ENCODE results near the gene MMP24OS. TPM values are rescaled to one million over a fixed set of nuclear protein-coding genes. Genes with fewer than 3 reads are reported as not detected.
A peak's percentile ranks its signal among the peaks of the same experiment; 100 is the strongest.

Gene MMP24OS
- total and polyA plus RNA-seq, 8 donors, result 31.9 to 109 (median 42.1) TPM

DNA sequence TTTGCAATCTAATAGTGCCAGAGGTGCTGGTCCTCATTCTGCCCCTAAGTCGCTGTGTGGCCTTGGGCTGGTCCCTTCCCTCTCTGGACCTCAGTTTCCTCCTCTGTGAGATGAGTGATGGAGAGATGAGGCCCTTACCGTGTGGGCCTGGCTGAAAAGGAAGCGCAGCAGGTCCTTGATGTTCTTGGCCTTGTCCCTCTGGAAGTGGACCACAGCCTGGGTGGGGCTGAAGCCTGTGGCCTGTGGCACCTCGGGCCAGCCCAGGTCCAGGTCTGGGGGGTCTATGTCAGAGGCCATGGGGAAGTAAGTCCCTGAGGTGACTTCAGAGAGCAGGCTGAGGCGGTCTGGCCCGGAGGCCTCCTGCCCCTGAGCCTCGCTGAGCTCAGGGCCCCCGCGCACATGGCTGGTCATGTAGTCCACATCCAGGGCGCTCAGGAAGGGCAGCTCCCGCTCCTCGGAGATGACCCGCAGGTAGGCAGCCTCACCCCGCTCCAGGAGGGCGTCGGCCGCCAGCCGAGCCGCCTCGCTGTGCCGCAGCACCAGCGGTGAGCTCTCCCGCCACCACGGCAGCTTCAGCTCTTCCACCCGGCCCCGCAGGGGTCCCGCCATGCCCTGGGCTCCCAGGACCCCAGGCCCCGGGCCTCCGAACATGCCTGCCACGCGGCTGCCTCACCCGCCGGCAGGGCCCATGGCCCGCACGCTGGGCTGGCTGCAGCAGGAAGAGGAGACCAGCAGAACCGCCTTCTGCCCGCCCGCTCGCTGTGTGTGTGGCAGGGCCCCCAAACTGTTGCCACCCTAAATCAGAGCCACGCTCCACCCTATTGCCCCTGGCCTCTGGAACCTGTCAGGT, 14.0 kb upstream of the MMP24OS start, which contains the start of gene FAM83C:
Gene FAM83C (minus strand): TSS at position 772 of the 850 bp plus-strand sequence. CDS start 121 bp downstream, at position 651.
- H3K27me3 ChIP-seq, result peaks cover 0 to 52% of the 10 kb centered on the region in 2 donors
- ATAC-seq (no peak), DNase-seq (peak in 1 of 4 donors; percentile 74)
- TF ChIP-seq, protein P1, sequence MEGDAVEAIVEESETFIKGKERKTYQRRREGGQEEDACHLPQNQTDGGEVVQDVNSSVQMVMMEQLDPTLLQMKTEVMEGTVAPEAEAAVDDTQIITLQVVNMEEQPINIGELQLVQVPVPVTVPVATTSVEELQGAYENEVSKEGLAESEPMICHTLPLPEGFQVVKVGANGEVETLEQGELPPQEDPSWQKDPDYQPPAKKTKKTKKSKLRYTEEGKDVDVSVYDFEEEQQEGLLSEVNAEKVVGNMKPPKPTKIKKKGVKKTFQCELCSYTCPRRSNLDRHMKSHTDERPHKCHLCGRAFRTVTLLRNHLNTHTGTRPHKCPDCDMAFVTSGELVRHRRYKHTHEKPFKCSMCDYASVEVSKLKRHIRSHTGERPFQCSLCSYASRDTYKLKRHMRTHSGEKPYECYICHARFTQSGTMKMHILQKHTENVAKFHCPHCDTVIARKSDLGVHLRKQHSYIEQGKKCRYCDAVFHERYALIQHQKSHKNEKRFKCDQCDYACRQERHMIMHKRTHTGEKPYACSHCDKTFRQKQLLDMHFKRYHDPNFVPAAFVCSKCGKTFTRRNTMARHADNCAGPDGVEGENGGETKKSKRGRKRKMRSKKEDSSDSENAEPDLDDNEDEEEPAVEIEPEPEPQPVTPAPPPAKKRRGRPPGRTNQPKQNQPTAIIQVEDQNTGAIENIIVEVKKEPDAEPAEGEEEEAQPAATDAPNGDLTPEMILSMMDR (IDR thresholded peaks at IDR 0.05), result no peak
- no peaks in the 10 kb centered on the region for H3K36me3 ChIP-seq
- H3K4me1 ChIP-seq, result no peaks in the 10 kb centered on the region
- H3K9me3 ChIP-seq, result no peaks in the 10 kb centered on the region
- no peak within 1 kb of the TSS for H3K27ac ChIP-seq
- no peak within 1 kb of the TSS for H3K4me3 ChIP-seq
- intact Hi-C loops (cut with DNase I), result no loop called here

DNA sequence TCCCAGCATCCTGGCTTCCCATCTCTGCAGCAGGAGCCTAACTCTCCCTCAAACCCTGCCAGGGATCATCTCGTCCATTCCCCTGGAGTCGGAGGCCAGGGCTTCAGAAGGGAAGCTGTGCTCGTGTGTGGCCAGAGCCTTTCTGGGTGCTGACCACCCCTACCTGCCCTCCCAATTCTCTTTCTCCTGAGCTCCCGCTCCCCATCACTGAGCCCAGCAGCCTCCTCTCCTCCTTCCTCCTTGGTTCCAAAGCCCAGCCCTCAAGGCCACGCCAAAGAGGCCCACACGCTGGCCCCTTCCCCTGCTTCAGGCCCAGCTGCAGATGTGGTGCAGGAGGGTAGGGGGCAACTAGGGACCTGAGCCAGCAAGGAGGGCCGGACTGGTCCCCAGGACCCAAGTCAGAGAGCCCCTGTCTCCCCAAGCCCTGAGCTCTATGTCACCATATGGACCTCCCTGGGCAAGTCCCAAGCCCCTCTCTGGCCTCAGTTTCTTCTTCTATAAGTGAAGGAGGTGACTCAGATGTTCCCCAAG, 13.0 kb upstream of the MMP24OS start:
- Histone ChIP-seq H3K27ac (no peak overlapping the region), H3K36me3 (no peaks in the 10 kb centered on the region), H3K27me3 (peaks cover 0 to 45% of the 10 kb centered on the region in 2 donors), H3K4me1 (no peaks in the 10 kb centered on the region), H3K4me3 (no peak overlapping the region), H3K9me3 (no peaks in the 10 kb centered on the region)
- TF ChIP-seq, protein P1 (IDR thresholded peaks at IDR 0.05), result no peak
- no peak for ATAC-seq
- DNase-seq, result peak in 1 of 4 donors; percentile 54
- intact Hi-C loops (cut with DNase I), result no loop called here

DNA sequence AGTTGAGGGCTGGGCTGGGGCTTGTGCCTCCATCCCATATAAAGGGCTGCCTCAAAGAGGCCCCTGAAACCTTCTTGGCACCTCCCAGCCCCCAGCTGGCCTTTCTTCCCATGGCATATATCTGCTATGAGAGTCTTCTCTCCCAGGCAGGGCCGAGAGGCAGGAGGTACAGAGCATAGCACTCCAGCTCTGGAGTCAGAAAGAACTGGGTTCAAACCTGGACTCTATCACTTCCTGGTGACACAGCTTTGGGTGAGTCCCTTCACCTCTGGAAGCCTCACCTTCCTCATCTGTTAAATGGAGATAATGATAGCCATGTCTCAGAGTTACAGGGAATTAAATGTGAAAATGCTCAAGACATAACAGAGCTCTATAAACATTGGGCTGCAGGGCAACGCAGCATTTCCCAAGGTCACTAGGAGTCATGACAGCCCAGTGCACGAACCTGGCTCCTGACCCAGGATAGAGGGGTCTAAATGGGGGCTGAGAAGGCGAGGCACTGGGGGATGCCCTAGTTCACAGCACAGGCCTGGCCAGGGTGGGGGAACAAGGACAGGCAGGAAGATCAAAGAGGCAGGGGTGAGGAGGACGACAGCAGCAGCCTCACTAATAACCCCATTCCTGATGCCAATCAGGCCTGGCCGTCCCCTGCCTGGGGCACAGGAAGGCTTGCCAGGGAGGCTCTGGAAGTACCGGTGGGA, 12.4 kb upstream of the MMP24OS start:
- H3K9me3 ChIP-seq, result no peaks in the 10 kb centered on the region
- TF ChIP-seq, protein P1 (IDR thresholded peaks at IDR 0.05), result no peak

DNA sequence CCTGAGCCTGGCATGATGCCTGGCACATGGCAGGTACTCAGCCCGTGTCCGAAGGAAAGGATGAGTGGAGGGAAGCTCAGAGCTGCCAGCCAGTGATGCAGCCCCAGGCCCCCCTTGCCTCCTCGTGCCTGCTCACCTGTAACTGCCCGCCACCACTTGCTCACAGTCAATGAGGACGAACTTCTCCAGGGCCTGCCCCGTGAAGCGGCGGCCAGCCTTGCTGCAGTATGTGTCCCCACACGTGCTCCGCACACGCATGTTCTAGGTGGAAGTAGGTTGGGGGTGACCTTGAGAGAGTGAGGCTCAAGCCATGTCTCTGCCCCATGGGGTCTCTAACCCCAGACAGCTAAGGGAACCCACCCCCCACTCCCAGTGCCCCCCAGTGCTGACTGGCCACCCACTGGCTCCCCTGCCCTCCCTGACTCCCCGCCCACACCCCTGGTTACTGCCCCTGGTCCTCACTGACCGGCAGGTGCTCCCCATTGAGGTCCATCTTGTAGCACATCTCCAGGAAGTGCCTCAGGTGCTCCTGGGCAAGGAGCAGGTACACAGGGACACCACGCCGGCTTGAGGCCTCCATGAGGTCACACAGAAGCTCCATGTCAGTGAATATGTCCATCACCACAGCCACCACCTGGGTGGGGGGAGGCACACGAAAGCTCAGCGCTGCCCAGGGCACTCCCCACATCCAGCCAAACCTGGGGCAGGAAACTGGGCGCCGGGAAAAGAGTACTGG, 10.6 kb upstream of the MMP24OS start:
- H3K4me1 ChIP-seq, result peaks cover 4 to 11% of the 10 kb centered on the region in 2 donors
- DNase-seq, result peak in 1 of 4 donors; percentile 75
- no peak overlapping the region for H3K27ac ChIP-seq
- no peak overlapping the region for H3K4me3 ChIP-seq
- H3K36me3 ChIP-seq, result no peaks in the 10 kb centered on the region
- TF ChIP-seq, protein P1 (IDR thresholded peaks at IDR 0.05), result no peak
- intact Hi-C loops (cut with DNase I), result no loop called here
- ATAC-seq, result no peak
- H3K9me3 ChIP-seq, result no peaks in the 10 kb centered on the region
- peaks cover 0 to 21% of the 10 kb centered on the region in 2 donors for H3K27me3 ChIP-seq

More for the DNA sequence above, 12.4 kb upstream of the MMP24OS start:
- Histone ChIP-seq H3K36me3 (no peaks in the 10 kb centered on the region), H3K27me3 (peaks cover 0 to 39% of the 10 kb centered on the region in 2 donors), H3K4me3 (no peak overlapping the region), H3K4me1 (peaks cover 0 to 2% of the 10 kb centered on the region in 2 donors), H3K27ac (no peak overlapping the region)
- intact Hi-C loops (cut with DNase I), result no loop called here
- ATAC-seq, result no peak
- peak in 1 of 4 donors; percentile 43 for DNase-seq
